A549 treated with Mapracorat at 1 μM for 4 hours (cell line): ENCODE data around the gene LIM2. TPM values are rescaled to one million over a fixed set of nuclear protein-coding genes. Genes with fewer than 3 reads are reported as not detected.

ENCODE experiments used
- total RNA-seq: library from RNA; stranded (reverse); fragments of 200-300 nt; extraction: Qiagen RNA extraction; gene quantifications from 5 replicates; pipeline ENCODE4 v1.2.3, GENCODE V29; 2022

The LIM2 gene
- total RNA-seq, result not detected in 5 replicates

GRCh38 chr19:51387924-51388389 lies at the start of gene LIM2:
Gene LIM2 (minus strand): TSS chr19:51387974. CDS start chr19:51387443, 531 bp downstream.

GRCh38 chr19:51417107-51417809 lies 29.5 kb upstream of the LIM2 start, which contains the start of gene SIGLEC10:
Gene SIGLEC10 (minus strand): TSS chr19:51417642. CDS start chr19:51417581, 61 bp downstream.

GRCh38 chr19:51372649-51373504 lies 14.9 kb downstream of the LIM2 start, which contains the start of gene NKG7:
Gene NKG7 (minus strand): TSS chr19:51372654. CDS start chr19:51372535, 119 bp downstream.

GRCh38 chr19:51368366-51369282 lies 19.1 kb downstream of the LIM2 start, which contains the start of gene CLDND2:
Gene CLDND2 (minus strand): TSS chr19:51369003. CDS start chr19:51368577, 426 bp downstream.

GRCh38 chr19:51365965-51366388 lies 21.8 kb downstream of the LIM2 start, which contains the start of gene ETFB:
Gene ETFB (minus strand): TSS chr19:51366388. CDS start chr19:51366326, 62 bp downstream.

GRCh38 chr19:51341976-51342580 lies 45.7 kb downstream of the LIM2 start, which contains the start of gene VSIG10L:
Gene VSIG10L (minus strand): TSS chr19:51342139. CDS start chr19:51342124, 15 bp downstream.

Other genes starting within 250 kb of the LIM2 start
- gene SIGLEC7, start 245.7 kb downstream of the LIM2 start, total RNA-seq, result not detected in 5 replicates
- 0.15 TPM in 2 of 5 replicates, not detected in the others for gene CD33, start 162.9 kb downstream of the LIM2 start, total RNA-seq
- not detected in 5 replicates for gene SIGLECL1, start 136.9 kb downstream of the LIM2 start, total RNA-seq
- 0.06 to 0.09 TPM (median 0.08 TPM) in 4 of 5 replicates, not detected in the other for gene IGLON5, start 76.3 kb downstream of the LIM2 start, total RNA-seq
- gene VSIG10L, start 45.8 kb downstream of the LIM2 start, total RNA-seq, result 9.6 to 14.1 TPM (median 13.8 TPM) in 5 replicates
- gene ETFB, start 21.6 kb downstream of the LIM2 start, total RNA-seq, result 227 to 265 TPM (median 239 TPM) in 5 replicates
- 4.6 to 14.2 TPM (median 13.0 TPM) in 5 replicates for gene CLDND2, start 19.0 kb downstream of the LIM2 start, total RNA-seq
- gene NKG7, start 15.3 kb downstream of the LIM2 start, total RNA-seq, result not detected in 5 replicates
- not detected in 5 replicates for gene C19orf84, start 2.6 kb upstream of the LIM2 start, total RNA-seq
- gene SIGLEC10, start 29.7 kb upstream of the LIM2 start, total RNA-seq, result not detected in 5 replicates
- not detected in 5 replicates for gene SIGLEC8, start 70.5 kb upstream of the LIM2 start, total RNA-seq
- gene CEACAM18, start 90.6 kb upstream of the LIM2 start, total RNA-seq, result not detected in 5 replicates
- not detected in 5 replicates for gene SIGLEC12, start 113.8 kb upstream of the LIM2 start, total RNA-seq
- gene SIGLEC6, start 143.7 kb upstream of the LIM2 start, total RNA-seq, result not detected in 5 replicates
- 3.2 to 5.1 TPM (median 4.1 TPM) in 5 replicates for gene ZNF175, start 183.3 kb upstream of the LIM2 start, total RNA-seq
- gene SIGLEC5, start 242.4 kb upstream of the LIM2 start, total RNA-seq, result not detected in 5 replicates